UCSD-AML1 (cell line): ENCODE results near the gene ANKRD28.

ENCODE experiments used
- DNase-seq: peaks from one replicate; lab custom pipeline; 2025; ENCODE audit not compliant: unreplicated experiment; lab: John Stamatoyannopoulos, UW

ANKRD28 gene

GRCh38 chr3:15676259-15676658 is 121.5 kb downstream of the ANKRD28 start:
- DNase-seq: no peak

- DNase-seq: no peak
Observed at GRCh38 chr3:15673536-15673935, 124.2 kb downstream of the ANKRD28 start.

- DNase-seq: no peak
Observed at GRCh38 chr3:15667484-15667883, 130.3 kb downstream of the ANKRD28 start.

- no peak for DNase-seq
Observed at GRCh38 chr3:15666277-15666676, 131.5 kb downstream of the ANKRD28 start.

DNA sequence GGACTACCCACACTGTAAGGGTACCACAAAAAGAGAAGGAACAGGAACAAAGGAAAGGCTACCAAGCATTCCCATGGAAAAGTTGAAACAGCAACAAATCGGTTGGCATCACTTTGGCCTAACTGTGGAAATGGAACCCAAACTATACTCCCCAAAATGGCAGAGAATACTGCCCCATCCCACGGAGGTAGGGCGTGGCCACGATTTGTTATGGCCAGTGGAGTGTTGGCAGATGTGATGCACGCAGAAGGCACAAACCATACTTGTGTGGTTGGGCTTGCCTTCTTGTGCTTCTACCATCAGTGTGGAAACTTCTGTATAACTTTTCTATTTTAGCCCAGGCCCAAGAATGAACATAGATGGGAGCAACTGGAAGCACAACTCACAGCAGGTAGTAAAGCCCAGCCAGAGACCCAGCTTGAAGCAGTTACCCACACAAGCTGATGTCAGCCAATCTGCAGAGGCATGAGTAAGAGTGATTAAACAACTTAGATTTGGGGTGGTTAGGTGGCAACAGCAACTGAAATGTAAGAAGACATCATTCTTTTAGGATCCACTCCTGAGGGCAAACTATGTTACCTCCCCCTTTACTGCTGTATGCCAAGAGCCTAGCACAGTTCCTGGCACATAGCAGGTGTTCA is 132.1 kb downstream of the ANKRD28 start:
- DNase-seq: no peak

GRCh38 chr3:15664144-15664543 is 133.6 kb downstream of the ANKRD28 start:
- DNase-seq: no peak

DNA sequence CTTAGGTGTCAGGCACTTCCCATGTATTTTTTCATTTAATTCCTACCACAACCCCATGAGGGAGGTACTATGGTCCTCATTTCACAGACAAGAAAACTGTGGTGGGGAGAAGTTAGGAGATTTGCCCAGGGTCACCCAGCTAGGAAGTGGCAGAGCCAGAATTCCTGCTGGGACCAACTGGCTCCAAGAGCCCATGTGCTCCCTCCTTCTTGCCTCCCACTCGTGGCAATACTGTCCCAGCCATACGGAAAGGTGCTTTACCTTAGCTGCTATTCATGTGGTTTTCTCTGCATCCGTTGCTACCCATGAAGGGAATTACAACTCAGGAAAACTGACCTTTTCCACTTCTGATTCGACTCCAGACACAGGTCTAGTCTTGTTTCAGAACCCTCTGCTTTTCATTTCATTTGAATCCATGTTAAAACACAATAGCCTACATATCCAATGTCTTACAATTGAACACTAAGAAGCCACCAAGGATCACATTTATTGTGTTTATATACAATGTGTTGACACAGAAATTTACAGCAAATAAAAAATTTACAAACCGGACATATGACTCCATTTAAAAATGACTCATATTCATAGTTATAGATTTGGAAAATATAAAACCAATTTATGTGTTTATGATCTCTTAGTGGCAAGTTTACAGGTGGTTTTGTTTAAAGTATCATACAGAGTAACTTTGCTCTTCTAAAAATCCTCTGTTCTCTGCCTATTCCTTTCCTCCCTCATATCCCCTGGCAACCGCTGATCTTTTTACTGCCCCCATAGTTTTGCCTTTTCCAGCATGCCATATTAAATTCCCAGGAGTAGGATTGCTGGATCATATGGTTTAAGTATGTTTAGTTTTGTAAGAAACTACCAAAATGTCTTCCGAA is 137.5 kb downstream of the ANKRD28 start:
- DNase-seq: no peak

GRCh38 chr3:15659254-15659975 is 138.4 kb downstream of the ANKRD28 start:
- no peak for DNase-seq

DNA sequence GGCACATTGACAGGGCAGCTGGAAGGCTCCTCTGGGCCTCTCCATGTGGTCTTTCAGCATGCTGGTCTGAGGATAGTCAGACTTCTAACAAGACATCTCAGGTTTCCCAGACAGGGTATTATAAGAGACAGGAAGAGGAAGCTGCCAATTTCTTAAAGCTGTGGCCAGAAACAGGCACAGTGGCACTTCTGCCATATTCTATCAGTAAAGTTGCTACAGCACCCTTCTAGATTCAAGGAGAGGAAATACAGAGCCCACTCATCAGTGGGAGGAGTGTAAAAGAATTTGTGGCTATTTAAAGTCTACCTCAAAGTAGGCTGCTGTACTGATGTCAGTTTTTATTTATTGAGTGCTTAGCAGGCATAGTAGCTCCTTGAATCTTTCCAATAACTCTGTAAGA is 140.8 kb downstream of the ANKRD28 start:
- DNase-seq: no peak

- DNase-seq: no peak
Observed at GRCh38 chr3:15656342-15656741, 141.4 kb downstream of the ANKRD28 start.

GRCh38 chr3:15654891-15655290 is 142.9 kb downstream of the ANKRD28 start:
- DNase-seq: no peak

- no peak for DNase-seq
Observed at GRCh38 chr3:15654127-15654526, 143.7 kb downstream of the ANKRD28 start.

- DNase-seq: no peak
Observed at GRCh38 chr3:15653321-15653720, 144.5 kb downstream of the ANKRD28 start.

DNA sequence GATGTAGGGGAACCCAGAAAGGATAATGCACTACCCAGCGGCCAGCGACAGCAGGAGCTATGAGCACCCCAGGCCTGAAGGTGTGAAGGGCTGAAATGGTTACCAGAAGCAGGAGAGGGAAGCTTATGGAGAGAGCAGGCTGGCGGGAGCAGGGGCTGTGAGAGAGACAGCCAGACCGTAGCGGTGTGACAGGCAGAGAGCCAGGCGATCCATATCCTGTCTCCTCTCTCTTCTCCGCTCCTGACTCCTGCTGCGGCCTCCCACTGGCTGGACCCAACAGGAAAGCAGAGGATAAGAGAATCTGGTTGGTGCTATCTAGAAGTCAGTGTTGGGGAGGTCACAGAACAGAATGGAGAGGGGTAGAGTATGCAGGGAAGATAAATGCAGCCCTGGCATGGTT is 146.4 kb downstream of the ANKRD28 start:
- DNase-seq: no peak

GRCh38 chr3:15649858-15650257 is 147.9 kb downstream of the ANKRD28 start:
- no peak for DNase-seq

- no peak for DNase-seq
Observed at GRCh38 chr3:15649341-15649740, 148.4 kb downstream of the ANKRD28 start.

DNA sequence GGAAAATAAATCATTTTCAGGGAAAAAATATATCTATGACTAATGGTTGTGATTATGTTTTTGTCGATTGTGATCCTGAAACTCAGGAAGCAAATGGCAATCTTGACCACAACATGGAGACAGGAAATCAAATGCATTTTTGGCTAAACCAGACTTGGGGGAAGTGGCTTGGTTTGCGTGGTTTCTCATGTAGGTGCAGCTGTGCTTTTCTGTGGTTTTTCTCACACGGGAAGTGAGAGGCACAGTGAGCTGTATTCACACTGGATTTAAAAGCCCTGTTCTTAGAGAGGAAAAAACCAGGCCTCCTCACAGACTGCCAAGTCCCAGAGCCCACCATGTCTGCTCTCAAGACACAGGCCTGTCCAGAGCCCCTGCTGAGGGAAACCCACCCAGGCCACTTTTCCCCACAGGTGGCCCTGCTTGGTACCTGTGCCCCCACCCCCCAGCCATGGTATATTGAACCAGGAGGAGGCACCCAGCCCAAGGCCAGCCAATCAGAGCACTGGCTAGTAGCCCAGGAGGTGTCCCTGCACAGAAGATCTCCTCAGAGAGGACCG is 150.1 kb downstream of the ANKRD28 start:
- peak; percentile 59 for DNase-seq

- no peak for DNase-seq
Observed at GRCh38 chr3:15646851-15647511, 150.8 kb downstream of the ANKRD28 start.

DNA sequence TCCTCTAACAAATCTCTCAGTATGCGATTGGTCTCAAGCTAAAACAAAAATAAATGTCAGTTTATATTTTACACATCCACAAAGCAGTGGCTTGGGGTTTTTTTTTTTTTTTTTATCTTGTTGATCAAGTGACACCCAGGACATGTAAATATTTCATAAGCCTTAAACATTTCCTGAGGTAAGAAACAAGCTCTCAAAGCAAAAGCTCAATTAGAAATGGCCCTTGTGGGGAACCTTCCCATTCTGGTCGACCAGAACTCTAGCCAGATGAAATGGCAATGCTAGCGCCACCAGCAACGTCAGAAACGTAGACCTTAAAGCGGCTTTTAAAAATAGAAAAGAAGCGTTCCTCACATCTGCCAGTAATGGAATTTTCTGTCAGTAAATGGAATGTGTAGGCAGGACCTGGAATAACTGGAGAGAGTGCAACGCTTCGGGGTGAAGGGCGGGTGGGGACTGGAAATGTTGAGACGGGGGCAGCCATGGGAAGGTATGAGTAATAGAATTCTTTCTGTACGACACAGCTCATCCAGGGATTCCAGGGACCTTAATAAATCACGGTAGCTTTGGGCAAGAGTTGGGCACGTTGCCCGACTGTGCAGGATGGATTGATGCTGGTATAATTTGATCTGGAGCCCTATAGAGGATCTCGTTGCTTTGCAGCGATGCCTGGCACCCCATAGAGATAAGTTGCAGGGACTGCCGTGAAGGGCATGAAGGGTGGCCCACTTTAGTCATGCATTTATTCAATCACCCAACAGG is 151.9 kb downstream of the ANKRD28 start:
- DNase-seq: no peak

DNA sequence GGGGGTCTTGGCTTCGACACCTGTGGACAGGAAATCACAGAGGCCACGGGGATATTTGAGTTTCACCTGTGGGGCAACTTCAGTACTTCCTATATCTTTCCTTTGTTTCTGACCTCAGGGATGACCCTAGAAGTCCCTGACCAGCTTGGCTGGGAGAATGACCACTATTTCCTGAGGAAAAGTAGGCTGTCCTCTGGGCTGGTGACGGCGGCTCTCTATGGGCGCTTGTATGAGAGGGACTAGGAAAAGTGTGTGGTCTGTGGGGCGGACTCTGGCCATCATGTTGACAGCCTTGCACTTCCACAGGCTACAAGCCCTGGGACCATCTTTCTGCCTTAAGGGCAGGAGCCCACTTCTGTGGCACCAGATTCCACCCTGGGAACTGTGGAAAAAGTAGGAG is 152.5 kb downstream of the ANKRD28 start:
- no peak for DNase-seq
